ENCODE data around the gene DGLUCY.
"Not testable (repeated sequence)": the region's sequence is repeated elsewhere in the genome, so short reads cannot be mapped to it uniquely, and the experiment has no call there.

The DGLUCY gene

DNA sequence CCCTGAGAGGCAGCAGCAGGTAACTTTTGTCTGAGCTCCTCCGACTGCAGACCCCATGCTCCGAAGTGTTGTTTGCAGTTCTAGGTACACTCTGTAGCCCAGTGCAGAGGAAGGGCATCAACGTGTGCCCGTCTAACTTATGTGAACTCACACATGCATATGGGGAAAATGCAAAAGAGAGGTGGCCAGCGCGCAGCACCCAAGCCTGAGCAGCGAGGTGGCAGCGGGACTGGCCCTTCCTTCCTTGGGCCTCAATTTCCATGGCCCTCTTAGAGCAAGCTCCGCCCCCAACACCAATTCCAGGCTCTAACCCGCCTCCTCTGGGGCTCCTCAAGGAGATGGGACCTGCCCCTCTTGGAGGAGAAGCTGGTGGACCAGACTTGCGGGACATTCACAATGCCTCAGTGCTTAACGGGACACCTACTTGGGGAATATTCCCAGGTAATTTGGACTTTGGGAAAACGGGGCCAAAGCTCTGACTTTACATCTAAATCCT, 102.9 kb downstream of the DGLUCY start:
- DNase-seq = no peak

DNA sequence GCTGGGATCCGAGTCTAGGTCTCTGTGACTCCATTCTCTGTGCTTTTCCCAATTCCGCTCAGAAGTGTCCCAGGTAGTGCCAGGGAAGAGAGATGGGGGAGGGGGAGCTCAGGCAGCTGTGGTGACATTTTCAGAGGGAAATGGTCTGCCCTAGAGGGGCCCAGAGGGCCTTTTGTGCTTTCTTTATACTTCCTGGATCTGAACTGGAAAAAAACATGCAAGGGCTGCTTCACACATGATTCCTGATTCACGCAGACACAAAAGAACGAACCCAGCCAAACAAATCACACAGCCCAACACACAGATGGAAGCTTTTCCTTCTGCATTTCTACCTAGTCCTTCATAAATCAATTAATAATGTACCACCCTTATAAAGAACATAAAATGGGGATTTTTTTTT, 104.1 kb downstream of the DGLUCY start:
- DNase-seq = no peak

DNA sequence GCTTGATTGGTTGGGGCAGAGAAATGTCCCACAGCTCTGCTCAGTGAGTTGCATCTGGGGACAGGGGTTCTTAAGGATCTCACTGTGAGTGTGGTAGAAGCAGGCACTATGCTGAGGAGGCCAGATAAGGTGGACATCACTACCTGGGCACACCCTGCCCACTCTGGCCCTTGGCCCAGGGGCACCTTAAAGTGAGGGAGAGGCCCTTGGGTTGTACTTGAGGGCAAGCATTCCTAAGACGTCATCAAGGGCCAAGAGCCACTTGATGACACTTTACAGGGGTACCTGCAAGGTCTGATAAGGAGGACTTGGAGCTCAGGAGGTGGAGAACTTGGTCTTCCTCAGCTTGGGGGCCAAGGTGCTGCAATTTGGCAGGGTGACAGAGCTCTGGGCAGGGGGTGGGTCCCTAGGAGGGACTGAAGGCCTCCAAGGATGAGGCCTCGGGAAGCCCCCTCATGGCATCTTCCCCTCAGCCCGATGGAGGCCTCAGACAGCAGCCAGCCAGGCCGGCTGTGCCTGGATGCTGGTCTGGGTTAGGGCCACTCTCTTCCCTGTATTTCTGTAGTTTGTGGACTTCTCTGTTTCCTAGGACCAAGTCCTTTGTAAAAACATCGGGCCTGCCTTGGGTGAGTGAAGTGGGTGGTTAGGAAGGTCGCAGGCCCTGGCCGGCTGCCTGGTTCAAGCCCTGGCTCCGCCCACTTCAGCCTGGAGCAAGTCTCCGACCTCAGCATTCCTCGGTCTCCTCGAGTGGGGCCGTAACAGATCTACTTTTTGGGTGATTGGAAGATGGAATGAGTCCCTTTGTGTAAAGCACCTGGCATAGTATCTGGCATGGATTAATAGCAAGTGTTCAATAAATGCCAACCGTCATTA, 105.9 kb downstream of the DGLUCY start:
- DNase-seq = no peak

DNA sequence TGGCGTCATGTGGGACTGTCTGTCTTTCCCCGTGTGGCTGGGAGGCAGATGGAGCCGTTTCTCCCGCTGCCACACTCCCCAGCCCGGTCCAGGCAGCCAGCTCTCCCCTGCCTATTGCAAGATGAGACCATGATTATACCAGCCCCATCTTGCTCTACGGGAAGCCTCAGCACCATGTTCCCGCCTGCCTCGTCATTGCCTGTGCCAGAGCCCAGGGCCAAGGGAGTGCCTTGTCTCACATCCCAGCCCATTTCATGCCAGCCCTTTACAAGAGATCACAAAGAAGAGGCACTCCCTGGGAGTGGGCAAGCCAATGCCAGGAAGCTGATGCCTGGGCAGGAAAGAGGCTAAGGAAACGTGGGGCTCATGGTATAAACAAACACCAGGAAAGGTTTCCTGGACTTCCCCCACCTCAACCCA, 106.7 kb downstream of the DGLUCY start:
- no peak for DNase-seq

GRCh38 chr14:91221270-91221669, 107.4 kb downstream of the DGLUCY start:
- no peak for DNase-seq

DNA sequence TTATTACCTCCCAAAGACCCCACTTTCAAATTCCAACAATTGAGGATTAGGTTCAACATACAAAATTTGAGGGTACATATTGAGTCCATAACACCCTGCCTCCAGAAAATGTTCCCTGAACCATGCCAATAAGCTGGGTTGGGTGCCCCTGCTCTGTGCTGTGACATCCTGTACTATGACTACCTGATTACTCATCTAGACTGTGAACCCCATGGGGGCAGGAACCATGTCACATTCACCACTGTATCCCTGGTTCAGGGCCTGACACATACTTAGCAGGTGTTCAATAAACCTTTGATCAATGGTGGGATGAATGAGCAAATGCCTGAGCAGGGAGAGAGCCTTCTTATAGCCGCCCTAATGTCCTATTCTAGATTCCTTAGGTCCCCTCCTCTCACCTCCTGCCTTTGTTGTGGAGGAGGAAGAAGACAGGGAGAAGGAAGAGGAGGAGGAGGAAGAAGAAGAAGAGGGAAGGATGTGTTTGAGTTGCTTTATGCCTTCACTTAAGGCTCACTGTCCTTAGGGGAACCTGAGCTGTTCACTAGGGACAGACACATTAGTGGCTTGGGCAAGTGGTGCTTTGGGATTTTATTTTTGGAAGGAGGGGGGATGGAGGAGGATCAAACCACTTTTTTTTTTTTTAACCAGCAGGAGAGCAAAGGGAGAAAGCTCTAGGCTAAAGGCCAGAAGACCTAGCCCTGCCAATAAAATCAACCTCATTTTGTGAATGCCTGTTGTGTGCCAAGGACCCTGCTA, 109.3 kb downstream of the DGLUCY start:
- DNase-seq = peak; percentile 44 to 50

GRCh38 chr14:91225025-91225424, 111.2 kb downstream of the DGLUCY start:
- DNase-seq = no peak

DNA sequence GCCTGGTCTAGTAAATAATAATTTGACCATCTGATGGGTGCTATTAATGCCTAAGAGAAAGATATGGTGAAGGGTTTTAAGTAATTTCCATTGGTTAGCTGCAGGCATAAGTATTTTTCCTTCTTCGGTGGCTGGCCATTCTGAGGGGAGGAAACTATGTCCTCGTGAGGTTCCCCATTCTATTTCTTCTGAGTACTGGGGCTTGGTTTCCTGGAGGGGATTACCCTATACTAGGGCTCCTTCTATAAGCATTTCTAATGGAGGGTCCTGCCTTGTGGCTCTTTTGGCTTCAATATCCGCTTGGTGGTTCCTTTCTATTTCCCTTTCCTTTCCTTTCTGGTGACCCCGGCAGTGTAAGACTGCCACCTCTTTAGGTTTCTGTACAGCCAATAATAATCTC, 112.5 kb downstream of the DGLUCY start:
- DNase-seq = not testable (repeated sequence)

DNA sequence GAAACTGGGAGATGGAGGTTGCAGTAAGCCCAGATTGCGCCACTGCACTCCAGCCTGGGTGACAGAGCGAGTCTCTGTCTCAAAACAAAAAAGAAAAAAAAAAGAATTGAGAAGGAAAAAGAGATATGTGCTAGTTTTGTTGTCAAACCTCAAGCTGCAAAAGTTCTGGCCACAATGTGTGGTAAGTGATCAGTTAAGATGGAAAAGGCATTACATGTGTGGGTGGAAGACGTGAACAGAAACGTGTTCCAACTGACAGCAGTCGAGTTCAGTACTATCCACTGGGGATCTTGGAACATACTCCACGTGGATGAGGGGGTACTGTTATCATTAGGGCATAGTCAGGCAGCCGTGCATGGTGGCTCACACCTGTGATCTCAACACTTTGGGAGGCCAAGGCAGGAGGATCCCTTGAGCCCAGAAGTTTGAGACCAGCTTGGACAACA, 113.3 kb downstream of the DGLUCY start:
- DNase-seq = peak in 1 of 2 donors; percentile 31

DNA sequence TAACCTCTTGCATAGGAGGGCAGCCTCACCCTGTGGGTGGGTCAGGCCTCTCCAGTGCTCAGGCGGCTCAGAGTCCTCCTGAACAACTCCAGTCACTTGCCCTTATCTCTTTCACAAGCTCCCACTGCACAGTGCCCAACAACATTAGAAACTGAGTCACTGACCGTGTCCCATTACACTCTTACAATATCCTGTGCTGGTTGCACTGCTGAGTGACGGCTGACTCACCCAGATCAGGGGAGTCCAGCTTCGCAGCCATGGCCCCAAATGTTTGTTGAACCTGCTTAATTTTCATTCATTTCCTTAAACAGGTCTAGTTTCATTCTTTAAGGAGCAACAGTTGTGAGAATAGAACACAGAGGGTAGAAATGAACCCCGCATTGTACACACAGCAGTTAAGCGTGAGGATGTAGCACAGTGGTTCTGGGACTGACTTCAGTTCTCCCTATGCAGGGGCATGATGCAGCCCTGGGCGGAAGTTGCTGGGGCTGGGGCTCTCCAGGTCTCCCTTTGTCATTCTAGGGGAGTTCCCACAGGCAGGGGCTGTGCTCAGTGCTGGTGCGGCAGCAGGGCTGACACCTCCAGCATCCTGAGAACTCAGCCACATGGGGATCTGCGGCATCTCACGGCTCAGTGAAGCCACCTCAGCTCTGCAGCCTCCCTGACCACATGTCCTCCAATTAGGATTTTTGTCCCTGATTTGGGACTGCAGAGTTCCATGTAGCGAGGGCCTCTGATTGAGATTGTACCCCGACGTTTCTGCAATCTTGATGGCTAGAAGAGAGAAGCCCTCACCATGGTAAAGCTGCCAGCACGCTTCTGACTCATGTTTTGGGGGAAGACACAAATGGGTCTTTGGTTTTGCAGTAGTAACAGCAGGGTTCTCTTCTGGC, 114.5 kb downstream of the DGLUCY start:
- peak; percentile 86 to 87 for DNase-seq

DNA sequence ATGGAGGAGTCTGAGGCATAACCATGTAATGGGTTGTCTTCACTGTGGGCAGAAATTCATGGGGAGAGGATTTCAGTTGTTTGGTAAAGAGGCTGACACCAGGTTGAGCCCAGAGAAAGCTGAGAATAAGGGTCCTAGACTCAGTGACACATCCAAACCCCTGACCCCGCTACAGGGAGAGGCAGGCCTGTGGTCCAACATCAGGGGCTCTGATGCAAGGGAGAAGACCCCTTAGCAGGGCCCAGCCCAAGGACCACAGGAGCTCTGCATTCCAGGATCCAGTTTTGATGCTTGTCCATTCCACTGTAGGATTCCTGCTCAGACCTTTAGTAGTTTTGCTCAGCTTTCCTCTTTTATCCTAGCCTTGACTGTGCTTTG, 115.1 kb downstream of the DGLUCY start:
- no peak for DNase-seq

GRCh38 chr14:91229743-91230200, 115.9 kb downstream of the DGLUCY start:
- DNase-seq = peak; percentile 64 to 66

DNA sequence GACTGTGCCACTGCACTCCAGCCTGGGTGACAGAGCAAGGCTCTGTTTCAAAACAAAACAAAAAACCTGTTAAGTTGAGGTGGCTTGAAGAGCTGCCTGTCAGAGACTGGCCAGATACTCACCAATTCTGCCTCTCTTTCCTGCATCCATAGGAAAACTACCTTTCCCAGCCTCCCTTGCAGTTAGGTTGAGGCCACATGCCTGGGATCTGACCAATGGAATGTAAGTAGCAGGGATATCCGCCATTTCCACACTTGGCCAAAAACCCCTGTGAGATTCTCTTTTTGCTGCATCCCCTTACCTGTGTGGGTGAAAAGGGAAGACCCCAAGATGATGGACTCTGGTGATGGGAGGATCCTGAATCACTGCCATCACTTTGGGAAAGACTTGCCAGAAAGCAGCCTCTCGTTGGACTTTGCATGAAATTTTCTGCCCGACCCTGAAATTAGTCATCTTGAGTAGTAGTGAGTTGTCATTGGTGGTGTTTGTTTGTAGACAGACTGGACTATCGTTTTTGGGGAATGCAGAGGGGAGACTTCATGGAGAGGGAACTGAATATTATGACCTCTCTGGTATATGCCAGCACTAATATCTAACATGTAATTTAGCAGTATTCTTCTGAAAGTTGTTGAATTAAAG, 116.6 kb downstream of the DGLUCY start:
- no peak for DNase-seq

DNA sequence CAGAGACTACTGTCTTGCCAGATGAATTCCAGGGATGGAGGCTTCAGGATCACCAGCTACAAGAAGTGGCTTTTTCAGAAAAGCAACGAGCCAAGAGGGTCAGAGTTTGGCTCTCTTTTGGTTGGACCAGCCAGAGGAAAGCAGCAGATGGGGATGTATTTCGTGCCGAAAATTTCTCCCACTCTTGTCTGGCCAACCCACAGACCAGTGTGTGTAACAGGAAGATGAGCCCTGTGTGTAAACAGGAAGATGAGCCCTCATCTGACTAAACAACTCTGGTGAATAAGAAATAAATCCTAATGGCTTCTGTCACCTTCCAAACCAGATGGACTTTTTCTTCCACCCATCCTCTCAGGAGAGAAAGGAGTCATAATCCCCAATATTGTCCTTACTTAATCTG, 117.6 kb downstream of the DGLUCY start:
- DNase-seq = no peak

GRCh38 chr14:91232052-91232451, 118.2 kb downstream of the DGLUCY start:
- no peak for DNase-seq

DNA sequence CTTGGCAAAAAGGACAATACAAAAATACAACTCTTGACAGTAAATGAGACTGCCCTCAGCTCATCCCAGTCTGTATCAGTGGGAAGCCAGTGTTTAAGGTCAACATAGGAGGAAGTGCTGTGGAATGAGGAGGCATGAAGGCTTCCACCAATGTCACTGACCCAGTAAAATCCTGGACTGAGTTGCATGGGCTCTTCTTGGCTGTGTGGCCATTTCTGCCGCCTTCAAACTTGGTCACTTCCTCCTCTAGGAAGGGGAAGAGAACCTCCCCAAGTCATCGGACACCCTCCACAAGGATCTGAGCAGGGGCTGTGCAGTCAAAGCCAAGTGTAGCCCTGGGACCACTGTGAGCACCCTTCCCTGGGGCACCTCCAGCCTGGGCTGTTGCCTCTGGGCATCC, 118.7 kb downstream of the DGLUCY start:
- DNase-seq = no peak

DNA sequence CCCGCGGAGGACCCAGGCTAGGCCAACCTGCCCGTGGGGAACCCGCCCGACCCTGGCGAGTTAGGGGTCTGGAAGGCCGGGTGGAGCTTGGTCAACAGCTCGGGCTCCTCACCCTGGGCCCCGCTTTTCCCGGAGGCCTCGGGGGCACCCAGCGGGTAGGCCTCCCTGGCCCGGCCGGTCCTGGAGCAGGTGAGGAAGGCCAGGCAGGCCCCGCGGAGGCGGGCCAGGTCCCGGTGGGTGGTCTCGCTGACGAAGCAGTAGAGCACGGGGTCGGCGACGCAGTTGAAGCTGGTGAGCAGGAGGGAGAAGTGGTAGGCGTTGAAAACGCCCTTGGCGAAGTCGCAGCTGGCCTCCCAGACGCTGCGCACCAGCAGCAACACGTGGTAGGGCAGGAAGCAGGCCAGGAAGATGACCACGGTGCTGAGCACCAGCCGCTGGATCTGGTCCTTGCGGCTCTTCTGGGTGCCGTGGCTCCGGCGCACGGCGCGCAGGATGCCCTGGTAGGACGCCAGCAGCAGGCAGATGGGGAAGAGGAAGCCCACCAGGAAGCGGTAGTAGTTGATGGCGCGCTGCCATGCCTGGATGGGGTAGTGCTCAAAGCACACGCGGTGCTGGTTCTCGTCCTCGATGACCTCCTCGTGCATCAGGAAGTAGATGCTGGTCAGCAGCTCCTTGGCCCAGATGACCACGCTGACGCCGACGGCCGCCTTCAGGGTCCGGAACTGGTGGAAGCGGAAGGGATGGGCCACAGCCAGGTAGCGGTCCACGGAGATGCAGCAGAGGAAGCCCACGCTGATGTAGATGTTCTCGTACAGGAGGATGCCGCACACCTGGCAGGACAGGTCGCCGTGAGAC, 120.3 kb downstream of the DGLUCY start:
- no peak for DNase-seq

DNA sequence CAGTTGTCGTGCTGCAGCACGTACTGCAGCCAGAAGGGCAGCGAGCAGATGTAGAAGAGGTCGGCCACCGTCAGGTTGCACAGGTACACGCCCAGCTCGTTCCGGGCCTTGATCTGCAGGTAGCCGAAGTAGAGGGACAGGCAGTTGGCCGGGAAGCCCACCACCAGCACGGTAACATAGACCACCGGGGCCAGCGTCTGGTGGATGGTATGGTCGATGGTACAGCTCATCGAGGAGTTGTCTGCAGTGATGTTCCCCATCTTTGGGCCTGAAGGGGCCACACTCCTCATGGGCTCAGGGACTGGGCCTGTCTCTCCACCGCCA, 120.9 kb downstream of the DGLUCY start:
- no peak for DNase-seq

- no peak for DNase-seq
These were observed 122.0 kb downstream of the DGLUCY start for GRCh38 chr14:91235841-91236240.

DNA sequence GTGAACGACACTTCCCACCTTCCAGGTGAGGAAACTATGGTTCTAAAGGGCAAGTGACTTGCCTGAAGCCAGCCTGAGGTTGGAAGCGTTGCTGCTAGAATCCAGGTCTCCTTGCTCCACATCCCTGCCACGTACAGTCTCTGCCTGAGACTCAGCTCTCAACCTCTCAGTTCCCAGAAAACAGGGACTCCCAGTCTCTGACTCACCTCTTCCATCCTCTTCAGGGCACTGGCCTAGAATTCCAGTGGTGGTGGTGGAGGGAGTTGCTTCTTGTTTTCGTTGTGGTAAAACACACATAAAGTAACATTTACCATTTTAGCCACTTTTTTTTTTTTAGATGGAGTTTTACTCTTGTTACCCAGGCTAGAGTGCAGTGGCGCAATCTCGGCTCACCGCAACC, 123.3 kb downstream of the DGLUCY start:
- DNase-seq = no peak

- no peak for DNase-seq
These were observed 124.2 kb downstream of the DGLUCY start for GRCh38 chr14:91238085-91238484.
